Measurements from ENCODE around the gene PKHD1. TPM values are rescaled to one million over a fixed set of nuclear protein-coding genes. Genes with fewer than 3 reads are reported as not detected.

Gene PKHD1
- total and polyA plus RNA-seq, 2 of the 13 experiments (the other 11 are each of a cell fraction or from before 2014, with no cell fraction given): 0.01 to 0.13 TPM

GRCh38 chr6:52012582-52012981 is 74.8 kb downstream of the PKHD1 start:
- H3K4me1 ChIP-seq (ENCODE audit: insufficient read depth, low read length): no peaks in the 10 kb centered on the region
- no peak overlapping the region for H3K4me3 ChIP-seq (replicated peaks in 1 of 3; ENCODE audit: insufficient read depth in 1 of 3, low read depth in 2 of 3, low read length in 3 of 3)
- no peak for TF ChIP-seq ZNF17 (CRISPR knock-in tag; IDR thresholded peaks at IDR 0.05)
- ATAC-seq (no peak), FAIRE-seq (no peak), DNase-seq (ENCODE audit: low spot score) (no peak)
- no peaks in the 10 kb centered on the region for H3K36me3 ChIP-seq (replicated peaks in 1 of 2; ENCODE audit: control insufficient read depth in 1 of 2, insufficient read depth in 2 of 2, low read length in 2 of 2)
- H4K20me1 ChIP-seq (ENCODE audit: insufficient read depth, low read length): no peaks in the 10 kb centered on the region
- no peaks in the 10 kb centered on the region for H3K9me3 ChIP-seq (ENCODE audit: low read length)
- H3K79me2 ChIP-seq (ENCODE audit: insufficient read depth, low read length): no peaks in the 10 kb centered on the region
- intact Hi-C loops (cut with micrococcal nuclease; ENCODE audit: unreplicated experiment): no loop called here
- no peak overlapping the region for H3K9ac ChIP-seq (ENCODE audit: insufficient read depth, low read depth, low read length)
- 56% methylated on average over 4 of the region's 4 CpGs for WGBS (ENCODE audit: low lambda C conversion rate)
- BruUV-seq (replicated peaks): no TSS peak
- in situ Hi-C loops (cut with HindIII; ENCODE audit: extremely low pct_ligation_motif_present, low pct_unique_long_range_greater_than_20kb): no loop called here
- no peaks in the 10 kb centered on the region for H3K27me3 ChIP-seq (ENCODE audit: control insufficient read depth in 1 of 2, insufficient read depth in 2 of 2, low read length in 2 of 2)
- H2AFZ ChIP-seq (ENCODE audit: low read length): no peak overlapping the region
- no peak overlapping the region for H3K27ac ChIP-seq (ENCODE audit: extremely low read length, insufficient read depth, low read length)
- ChIA-PET CTCF (ENCODE audit: low intra/inter-chr PET ratio, low total read pairs) (no interaction called here), POLR2A (no interaction called here)
- no peak overlapping the region for H3K4me2 ChIP-seq (ENCODE audit: low read depth, low read length)

GRCh38 chr6:52010806-52011205 is 76.6 kb downstream of the PKHD1 start:
- in situ Hi-C loops (cut with HindIII; ENCODE audit: extremely low pct_ligation_motif_present, low pct_unique_long_range_greater_than_20kb) (no loop called here), intact Hi-C loops (cut with micrococcal nuclease; ENCODE audit: unreplicated experiment) (no loop called here)
- ChIA-PET POLR2A (no interaction called here), CTCF (ENCODE audit: low intra/inter-chr PET ratio, low total read pairs) (no interaction called here)
- H3K36me3 ChIP-seq (replicated peaks in 1 of 2; ENCODE audit: control insufficient read depth in 1 of 2, insufficient read depth in 2 of 2, low read length in 2 of 2): no peaks in the 10 kb centered on the region
- no peaks in the 10 kb centered on the region for H3K9me3 ChIP-seq (ENCODE audit: low read length)
- FAIRE-seq (no peak), ATAC-seq (no peak), DNase-seq (ENCODE audit: low spot score) (no peak)
- no peak overlapping the region for H3K4me2 ChIP-seq (ENCODE audit: low read depth, low read length)
- H3K4me1 ChIP-seq (ENCODE audit: insufficient read depth, low read length): no peaks in the 10 kb centered on the region
- no TSS peak for BruUV-seq (replicated peaks)
- no peak overlapping the region for H3K9ac ChIP-seq (ENCODE audit: insufficient read depth, low read depth, low read length)
- no peak overlapping the region for H3K27ac ChIP-seq (ENCODE audit: extremely low read length, insufficient read depth, low read length)
- 6% methylated on average over 1 of the region's 1 CpG for WGBS (ENCODE audit: low lambda C conversion rate)
- H3K27me3 ChIP-seq (ENCODE audit: control insufficient read depth in 1 of 2, insufficient read depth in 2 of 2, low read length in 2 of 2): no peaks in the 10 kb centered on the region
- no peak overlapping the region for H3K4me3 ChIP-seq (replicated peaks in 1 of 3; ENCODE audit: insufficient read depth in 1 of 3, low read depth in 2 of 3, low read length in 3 of 3)
- H2AFZ ChIP-seq (ENCODE audit: low read length): no peak overlapping the region
- H4K20me1 ChIP-seq (ENCODE audit: insufficient read depth, low read length): no peaks in the 10 kb centered on the region
- no peaks in the 10 kb centered on the region for H3K79me2 ChIP-seq (ENCODE audit: insufficient read depth, low read length)
- TF ChIP-seq MAZ (IDR thresholded peaks at IDR 0.05; ENCODE audit: borderline replicate concordance, low read depth, low read length): no peak
- TF ChIP-seq MAZ (CRISPR knock-in tag; IDR thresholded peaks at IDR 0.05; ENCODE audit: low read depth): no peak
- no peak for TF ChIP-seq ZNF230 (CRISPR knock-in tag; IDR thresholded peaks at IDR 0.05)
- no peak for TF ChIP-seq NFIC (IDR thresholded peaks at IDR 0.05; ENCODE audit: low read length)
- TF ChIP-seq ZNF564 (CRISPR knock-in tag; IDR thresholded peaks at IDR 0.05): no peak
- no peak for TF ChIP-seq ZNF563 (CRISPR knock-in tag; IDR thresholded peaks at IDR 0.05)
- no peak for TF ChIP-seq ZNF20 (CRISPR knock-in tag; IDR thresholded peaks at IDR 0.05)
- TF ChIP-seq PITX1 (CRISPR knock-in tag; IDR thresholded peaks at IDR 0.05): no peak
- no peak for TF ChIP-seq ZNF556 (CRISPR knock-in tag; IDR thresholded peaks at IDR 0.05; ENCODE audit: borderline replicate concordance)
- TF ChIP-seq BORCS8-MEF2B (CRISPR knock-in tag; IDR thresholded peaks at IDR 0.05): no peak
- no peak for TF ChIP-seq ZNF362 (CRISPR knock-in tag; IDR thresholded peaks at IDR 0.05; ENCODE audit: borderline replicate concordance)
- no peak for TF ChIP-seq MTF2 (CRISPR knock-in tag; IDR thresholded peaks at IDR 0.05; ENCODE audit: borderline replicate concordance)
- TF ChIP-seq ATF7-NPFF (CRISPR knock-in tag; IDR thresholded peaks at IDR 0.05; ENCODE audit: low read depth): no peak
- no peak for TF ChIP-seq ZNF121 (CRISPR knock-in tag; IDR thresholded peaks at IDR 0.05)

All from HepG2 (cell line).